Body of pancreas (tissue), 4 donors: ENCODE data around the gene TEX50.

Experiments used
- POLR2A ChIP-seq, 3 donors: fragments of 450-650 bp; IDR thresholded peaks; one replicate each; pipeline ENCODE4 v1.6.1; 2016; ENCODE audit warnings: antibody characterized with exemption in 3 of 3, mild to moderate bottlenecking in 2 of 3
- TF ChIP-seq, protein P1 (sequence below), 7 experiments: fragments of 450-650 bp in 4 of 7; fragments of 200-600 bp in 3 of 7; sonication (generic) in 3 of 7; IDR thresholded peaks; one replicate each; pipeline ENCODE4 v1.5.1; 2016 to 2019; ENCODE audit warnings: antibody characterized with exemption in 7 of 7

DNA sequence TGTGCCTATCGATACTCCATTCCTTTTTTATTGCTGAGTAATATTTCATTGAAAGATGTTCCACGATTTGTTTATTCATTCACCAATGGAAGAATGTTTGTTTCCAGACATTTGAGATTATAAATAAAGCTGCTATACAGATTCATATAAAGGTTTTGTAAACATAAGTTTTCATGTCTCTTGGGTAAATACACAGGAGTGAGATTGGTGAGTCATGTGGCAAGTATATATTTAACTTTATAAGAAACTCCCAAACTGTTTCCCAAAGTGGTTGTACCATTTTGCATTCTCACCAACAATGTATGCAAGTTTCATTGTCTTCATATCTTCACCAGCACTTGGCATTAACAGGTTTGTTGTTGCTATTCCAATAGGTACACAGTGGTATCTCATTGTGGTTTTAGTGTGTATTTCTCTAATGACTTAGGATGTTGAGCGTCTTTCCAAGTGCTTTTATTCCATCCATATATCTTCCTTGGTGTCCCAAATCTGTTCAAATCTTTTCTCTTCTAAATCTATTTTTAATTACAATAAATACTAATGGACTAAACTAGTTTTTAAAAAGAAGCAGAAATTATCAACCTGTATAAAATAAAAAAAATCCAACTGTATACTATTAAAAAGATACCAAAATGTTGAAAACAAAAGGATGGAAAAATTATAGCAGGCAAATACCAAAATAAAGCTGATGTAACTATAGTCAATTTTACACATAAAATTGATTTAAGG lies 38.9 kb upstream of the TEX50 start:
- TF ChIP-seq, protein P1, sequence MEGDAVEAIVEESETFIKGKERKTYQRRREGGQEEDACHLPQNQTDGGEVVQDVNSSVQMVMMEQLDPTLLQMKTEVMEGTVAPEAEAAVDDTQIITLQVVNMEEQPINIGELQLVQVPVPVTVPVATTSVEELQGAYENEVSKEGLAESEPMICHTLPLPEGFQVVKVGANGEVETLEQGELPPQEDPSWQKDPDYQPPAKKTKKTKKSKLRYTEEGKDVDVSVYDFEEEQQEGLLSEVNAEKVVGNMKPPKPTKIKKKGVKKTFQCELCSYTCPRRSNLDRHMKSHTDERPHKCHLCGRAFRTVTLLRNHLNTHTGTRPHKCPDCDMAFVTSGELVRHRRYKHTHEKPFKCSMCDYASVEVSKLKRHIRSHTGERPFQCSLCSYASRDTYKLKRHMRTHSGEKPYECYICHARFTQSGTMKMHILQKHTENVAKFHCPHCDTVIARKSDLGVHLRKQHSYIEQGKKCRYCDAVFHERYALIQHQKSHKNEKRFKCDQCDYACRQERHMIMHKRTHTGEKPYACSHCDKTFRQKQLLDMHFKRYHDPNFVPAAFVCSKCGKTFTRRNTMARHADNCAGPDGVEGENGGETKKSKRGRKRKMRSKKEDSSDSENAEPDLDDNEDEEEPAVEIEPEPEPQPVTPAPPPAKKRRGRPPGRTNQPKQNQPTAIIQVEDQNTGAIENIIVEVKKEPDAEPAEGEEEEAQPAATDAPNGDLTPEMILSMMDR (IDR thresholded peaks at IDR 0.05), result no peak
- no peak for TF ChIP-seq POLR2A (IDR thresholded peaks at IDR 0.05)
